ENCODE results near the gene PRDX5. TPM values are rescaled to one million over a fixed set of nuclear protein-coding genes. Genes with fewer than 3 reads are reported as not detected.

PRDX5 gene
- 213 and 229 TPM in 2 replicates for total RNA-seq (2014; rRNA removed; shearing (Covaris generic))

DNA sequence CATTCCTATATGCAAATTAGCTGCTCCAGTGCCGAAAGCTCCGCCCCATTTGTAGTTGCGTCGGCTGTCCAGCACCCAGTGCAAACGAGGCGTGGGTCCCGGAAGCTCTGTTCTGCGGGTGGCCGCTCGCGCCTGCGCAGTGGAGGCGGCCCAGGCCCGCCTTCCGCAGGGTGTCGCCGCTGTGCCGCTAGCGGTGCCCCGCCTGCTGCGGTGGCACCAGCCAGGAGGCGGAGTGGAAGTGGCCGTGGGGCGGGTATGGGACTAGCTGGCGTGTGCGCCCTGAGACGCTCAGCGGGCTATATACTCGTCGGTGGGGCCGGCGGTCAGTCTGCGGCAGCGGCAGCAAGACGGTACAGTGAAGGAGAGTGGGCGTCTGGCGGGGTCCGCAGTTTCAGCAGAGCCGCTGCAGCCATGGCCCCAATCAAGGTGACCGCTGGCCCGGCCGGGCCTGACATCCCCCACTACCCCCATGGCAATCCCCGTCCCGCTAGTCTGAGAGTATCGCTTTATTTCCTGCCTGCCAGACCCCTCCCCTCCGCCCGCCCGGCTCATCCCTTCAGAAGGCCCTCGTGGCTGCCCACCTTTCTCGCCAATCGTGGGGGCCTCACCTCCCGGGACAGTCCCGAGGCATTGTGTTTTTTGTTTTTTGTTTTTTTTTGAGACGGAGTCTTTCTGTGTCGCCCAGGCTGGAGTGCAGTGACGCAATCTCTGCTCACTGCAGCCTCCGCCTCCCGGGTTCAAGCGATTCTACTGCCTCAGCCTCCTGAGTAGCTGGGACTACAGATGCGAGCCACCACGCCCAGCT, at the start of gene PRDX5:
Gene PRDX5 (plus strand): TSS at position 161 of the 805 bp plus-strand sequence. CDS start 95 bp downstream, at position 256.
- DNase-seq (ENCODE audit: low read depth): peak; percentile 98

DNA sequence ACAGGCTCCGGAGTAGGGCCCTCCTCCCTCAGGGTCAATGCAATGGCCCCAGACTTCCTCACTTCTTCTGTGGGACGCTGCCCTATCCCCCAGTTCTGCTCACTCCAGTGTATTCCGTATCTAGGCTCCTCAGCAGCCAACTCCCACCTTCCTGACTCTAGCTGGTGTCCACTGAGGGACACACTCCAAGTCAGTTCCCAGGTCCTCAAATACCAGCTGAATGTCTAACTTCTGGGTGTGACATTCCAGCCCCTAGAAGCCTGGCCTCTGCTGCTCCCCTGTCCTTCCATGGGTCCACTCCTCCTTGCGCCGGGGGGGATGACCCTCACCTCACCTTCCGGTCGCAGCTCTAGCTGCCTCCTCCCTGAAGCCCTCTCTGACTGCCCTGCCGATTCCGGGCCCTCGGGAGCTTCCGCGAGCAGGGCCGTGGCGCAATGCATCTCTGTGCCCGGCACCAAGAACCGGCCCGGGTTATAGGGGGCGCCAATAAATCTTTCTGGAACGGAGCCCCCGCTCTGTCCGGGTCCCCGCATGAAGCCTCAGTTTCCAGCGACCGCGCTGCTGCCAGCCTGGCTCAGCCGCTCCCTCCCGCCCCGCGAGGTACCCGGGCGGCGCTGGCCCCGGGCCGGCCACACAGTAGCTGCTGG, 48.9 kb upstream of the PRDX5 start:
- no peak for DNase-seq (ENCODE audit: low read depth)

DNA sequence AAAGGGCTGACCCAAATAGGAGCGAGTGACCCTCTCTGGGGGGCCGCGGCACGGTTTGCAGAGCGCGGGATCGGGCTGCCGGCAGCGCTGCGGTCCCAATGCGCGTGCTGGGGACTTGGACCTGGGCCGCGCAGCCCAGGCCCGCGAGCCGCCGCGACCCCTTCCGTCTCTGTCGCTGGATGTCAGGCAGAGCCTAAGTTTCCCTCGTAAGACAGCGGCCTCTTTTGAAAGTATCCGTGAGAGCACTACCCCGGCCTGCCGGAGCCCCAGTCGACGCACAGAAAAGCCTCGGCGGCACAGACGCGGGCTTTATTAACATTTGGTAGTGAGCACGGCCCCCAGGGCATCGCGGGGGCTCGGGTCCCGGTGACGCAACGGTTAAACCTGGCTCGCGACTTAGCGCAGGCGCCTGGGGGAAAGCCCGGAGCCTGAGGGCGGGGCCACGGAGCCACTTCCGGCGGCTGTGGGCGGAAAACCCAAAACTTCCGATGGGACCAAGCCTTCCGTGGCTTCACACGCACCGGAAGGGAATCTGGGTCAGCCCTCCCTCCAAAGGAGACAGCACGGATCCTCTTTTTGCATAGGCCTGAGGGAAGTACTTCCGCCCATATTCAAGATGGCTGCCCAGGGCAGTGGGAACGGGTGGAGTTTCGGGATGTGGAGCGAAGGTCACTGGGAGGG, 48.2 kb upstream of the PRDX5 start:
- DNase-seq (ENCODE audit: low read depth): peak; percentile 99

DNA sequence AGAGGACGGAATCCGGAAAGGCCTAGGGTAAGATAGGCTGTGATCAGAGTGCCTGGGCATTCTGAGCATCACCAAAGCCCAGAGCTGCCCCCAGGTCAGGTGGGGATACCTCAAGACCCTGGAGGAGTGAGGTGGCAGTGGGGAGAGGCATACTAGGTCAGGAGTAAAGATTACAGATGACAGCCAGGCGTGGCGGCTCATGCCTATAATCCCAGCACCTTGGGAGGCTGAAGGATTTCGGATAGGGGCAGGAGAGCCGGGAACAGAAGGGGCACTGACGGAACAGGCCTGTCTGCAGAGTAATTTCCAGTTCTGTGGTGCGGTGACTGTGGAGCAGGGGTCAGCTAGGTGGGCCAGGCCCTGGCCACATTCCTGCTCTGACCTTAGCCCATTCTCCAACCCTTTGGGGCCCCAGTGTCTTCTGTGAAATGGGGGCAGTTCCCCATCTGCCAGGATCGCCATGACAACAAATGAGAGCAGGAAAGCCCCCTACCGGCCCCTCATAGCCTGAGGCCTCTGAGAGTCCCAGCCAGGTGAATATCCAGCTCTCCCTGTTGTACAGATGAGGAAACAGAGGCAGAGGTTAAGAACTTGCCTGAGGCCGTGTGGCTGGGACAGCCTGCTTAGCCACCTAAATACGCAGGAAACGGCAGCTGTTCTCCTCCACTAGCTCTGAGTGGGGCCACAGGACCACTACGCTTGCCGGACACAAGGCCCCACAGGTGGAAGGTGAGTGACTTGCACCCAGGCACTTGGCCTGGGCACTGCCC, 42.7 kb upstream of the PRDX5 start:
- no peak for DNase-seq (ENCODE audit: low read depth)

DNA sequence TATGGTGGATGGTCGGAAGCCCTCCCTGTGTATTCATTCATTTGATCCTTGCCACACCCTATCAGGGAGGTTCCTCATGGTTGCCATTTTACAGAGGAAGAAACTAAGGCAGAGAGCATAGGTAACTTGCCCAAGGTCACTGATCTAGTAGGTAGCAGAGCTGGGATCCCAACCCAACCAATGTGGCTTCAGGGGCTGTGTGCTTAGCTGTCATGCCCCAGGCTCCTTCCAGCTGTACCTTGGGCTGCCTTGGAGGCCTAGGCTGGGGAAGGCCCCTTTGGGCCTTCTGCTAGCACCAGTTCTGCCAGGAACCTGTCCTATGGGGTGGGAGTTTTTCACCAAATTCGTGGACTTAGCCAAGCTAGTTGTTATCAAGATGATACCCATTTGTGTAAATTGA, 42.1 kb upstream of the PRDX5 start:
- no peak for DNase-seq (ENCODE audit: low read depth)

DNA sequence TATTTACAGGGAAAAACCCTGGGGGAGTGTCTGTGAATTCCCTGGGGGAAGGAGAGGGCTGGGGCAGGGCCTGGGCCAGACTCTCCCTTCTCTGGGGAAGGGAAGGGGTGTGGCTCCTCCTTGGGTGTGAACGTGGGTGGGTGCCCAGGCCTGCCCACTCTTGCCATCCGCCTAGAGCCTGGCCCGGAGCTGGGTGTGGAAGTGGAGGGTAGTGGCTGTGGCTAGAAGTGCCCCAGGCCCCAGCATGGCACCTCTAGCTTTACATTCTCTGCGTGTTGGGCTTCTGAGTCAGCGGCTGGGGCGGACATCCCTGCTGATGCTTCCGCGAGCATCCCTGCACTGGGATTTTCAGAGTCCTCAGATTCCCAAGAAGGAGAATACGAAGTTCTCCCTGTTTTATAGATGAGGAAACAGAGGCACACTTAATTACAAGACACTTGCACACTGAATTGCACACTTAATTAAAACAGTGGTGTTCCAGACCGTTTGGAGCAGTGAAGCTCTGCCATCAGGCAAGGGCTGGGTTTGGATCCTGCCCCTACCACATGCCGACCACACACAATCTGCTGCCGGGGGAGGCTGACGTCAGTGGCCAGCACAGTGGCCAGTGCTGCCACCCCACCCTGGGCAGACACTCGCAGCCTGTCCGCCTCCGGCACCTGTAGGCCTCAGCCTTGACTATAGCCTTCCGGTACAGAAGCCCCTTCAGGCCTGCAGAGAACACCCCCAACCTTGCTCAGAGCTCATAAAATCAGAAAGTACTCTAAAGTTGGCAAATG, 41.1 kb upstream of the PRDX5 start:
- DNase-seq (ENCODE audit: low read depth): peak; percentile 84

DNA sequence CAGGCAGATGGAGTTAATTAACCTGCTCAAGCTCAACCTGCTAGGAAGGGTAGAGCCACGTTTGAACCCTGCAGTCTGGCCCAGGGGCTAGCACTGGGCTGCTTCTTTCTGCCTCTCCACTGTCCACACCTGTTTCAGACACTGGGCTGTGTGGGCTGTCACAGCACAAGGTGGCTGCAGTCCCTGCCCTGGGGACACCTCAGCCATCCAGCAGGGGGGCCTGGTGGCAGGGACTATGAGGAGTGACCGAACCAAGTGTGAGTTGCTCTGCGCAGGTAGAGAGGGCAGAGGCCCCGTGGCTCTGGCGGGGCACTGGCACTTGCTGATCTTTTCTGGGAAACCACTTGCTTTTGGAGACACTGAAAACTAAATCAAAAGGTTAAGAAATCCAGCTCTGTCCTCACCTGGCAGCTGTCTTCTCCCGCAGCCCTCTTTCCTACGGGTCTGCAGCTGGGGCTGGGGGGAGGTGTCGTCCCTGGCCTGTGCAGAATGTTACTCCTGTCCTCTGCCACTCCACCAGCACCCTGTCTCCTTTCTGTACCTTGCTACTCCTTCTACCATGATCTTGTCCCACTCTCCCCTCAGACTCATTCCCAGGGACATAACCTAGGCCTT, 39.2 kb upstream of the PRDX5 start:
- no peak for DNase-seq (ENCODE audit: low read depth)

DNA sequence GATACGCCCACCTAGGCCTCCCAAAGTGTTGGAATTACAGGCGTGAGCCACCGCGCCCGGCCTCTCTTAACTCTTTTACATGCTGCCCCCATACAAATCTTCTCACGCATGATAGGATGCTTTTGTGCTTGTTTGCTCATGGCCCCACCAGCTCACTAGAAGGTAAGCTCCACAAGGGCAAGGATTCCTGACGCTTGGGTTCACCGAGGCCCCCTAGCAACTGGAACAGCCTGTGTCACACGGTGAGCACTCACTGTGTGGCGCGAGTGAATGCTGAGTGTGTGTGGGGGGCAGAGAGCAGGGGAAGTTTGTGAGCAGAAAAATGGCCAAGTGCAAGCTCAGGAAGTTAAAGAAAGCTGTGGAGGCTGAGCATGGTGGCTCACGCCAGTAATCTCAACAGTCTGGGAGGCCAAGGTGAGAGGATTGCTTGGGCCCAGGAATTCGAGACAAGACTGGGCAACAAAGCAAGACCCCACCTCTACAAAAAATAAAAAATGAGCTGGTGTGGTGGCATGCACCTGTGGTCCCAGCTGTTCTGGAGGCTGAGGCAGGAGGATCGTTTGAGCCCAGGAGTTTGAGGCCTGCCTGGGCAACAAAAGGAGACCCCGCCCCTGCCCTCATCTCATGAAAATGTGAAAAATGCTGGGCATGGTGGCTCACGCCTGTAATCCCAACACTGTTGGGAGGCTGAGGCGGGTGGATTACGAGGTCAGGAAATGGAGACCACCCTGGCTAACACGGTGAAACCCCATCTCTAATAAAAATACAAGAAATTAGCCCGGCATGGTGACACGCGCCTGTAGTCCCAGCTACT, 35.8 kb upstream of the PRDX5 start:
- DNase-seq (ENCODE audit: low read depth): no peak

DNA sequence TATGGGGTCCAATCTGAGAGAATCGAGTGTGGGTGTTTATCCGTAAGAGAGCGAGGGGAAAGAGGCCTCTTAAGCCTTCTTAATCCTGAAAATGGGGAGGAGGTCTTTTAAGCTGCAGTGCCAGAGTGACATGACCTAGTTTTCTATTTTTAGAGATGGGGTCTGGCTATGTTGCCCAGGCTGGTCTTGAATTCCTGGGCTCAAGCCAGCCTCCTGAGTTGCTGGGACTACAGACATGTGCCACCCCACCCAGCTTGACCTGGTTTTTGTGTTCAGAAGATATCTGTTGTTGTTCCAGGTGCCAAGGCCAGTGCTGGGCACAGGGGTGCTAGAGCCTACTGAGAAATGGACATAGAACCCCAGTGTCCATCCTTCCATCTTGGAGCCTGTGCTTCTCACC, 34.8 kb upstream of the PRDX5 start:
- no peak for DNase-seq (ENCODE audit: low read depth)

DNA sequence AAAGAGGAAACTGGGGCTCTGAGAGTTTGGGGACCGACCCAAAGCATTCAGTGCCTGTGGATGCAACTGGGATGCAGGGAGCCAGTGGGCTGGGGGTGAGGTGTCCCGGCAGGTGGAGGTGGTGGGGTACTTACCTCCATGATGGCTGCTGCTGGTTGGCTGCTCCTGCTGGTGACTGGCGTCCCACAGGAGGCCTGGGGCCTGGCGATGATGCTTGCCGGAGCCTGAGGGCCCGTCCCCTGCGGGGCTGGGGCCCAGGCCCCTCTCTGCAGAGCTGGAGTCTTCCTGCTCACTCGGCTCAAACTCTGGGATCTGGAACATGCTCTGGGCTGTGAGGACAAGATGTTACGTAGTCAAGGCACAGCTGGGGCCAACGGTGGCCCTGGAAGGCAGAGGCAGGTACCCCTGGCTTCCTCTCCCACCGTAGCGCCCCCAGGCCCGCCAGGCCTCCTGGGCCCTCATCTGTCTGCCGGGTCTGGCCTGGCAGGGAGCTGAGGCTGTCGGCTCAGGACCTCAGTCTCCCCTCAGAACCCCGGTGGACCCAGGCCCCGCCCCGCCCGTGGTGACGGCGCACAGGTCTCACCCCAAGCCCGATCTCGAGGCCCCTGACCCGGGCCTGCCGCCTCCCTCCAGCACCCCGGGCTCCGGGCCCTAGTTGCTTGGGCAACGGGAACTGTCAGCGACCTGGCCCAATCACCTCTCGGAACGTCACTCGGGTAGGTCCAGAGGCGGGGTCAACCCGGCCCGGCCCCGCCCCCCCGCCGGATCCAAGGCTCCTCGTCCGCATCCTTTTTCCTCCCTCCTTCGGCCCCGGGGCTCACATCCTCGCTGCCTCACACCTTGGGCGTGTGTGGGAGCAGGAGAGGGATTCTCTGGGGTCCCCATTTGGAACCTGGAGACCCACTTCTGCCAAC, 33.6 kb upstream of the PRDX5 start, which contains the start of gene BAD:
Gene BAD (minus strand): TSS at position 618 of the 914 bp plus-strand sequence. CDS start 297 bp downstream, at position 321.
- DNase-seq (ENCODE audit: low read depth): peak; percentile 95

DNA sequence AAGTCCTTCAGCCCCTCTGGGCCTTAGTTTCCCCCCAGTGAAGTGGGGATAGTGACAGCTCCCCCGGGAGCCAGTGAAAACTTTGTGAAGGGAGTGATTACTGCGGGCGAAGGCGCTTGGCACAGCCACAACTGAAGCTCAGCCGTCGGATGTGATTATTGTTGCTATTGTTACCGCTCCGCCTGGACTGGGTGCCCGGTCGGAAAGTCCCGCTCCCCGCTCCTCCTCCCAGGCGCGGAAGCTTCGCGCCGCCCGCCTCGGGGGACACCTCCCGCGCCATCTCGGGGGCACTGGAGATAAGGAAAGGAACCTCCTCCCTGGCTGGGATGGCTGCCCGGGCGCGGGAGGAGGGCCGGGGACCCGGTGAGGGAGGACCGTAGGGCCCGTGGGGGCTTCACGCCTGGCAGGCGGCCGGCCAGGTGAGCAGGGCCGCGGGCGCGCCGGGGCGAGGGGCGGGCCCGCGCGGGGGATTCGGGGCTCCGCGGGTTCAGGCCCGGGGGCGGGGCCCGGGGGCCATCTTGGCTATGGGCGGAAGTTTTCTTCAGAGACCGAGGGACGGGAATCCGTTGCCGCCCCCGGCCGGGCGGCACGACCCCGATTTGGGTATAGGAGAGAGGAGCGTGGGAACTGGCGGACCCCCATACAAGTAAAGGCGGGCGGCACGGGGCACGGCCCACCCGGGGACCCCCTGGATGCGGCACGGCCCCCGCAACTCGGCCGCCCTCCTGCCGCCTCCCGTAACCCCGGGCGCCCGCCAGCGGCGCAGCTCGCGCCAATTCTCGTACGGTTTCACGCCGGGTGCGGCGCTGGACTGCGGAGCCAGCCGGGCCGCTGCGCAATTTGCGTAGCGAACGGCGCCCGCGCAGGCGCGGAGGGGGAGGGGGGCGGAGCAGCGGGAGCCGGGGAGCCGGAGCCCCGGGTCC, 32.7 kb upstream of the PRDX5 start, which contains the start of gene GPR137:
Gene GPR137 (plus strand): TSS at position 887 of the 923 bp plus-strand sequence. CDS start 677 bp downstream, outside the sequence.
- DNase-seq (ENCODE audit: low read depth): peak; percentile 77

DNA sequence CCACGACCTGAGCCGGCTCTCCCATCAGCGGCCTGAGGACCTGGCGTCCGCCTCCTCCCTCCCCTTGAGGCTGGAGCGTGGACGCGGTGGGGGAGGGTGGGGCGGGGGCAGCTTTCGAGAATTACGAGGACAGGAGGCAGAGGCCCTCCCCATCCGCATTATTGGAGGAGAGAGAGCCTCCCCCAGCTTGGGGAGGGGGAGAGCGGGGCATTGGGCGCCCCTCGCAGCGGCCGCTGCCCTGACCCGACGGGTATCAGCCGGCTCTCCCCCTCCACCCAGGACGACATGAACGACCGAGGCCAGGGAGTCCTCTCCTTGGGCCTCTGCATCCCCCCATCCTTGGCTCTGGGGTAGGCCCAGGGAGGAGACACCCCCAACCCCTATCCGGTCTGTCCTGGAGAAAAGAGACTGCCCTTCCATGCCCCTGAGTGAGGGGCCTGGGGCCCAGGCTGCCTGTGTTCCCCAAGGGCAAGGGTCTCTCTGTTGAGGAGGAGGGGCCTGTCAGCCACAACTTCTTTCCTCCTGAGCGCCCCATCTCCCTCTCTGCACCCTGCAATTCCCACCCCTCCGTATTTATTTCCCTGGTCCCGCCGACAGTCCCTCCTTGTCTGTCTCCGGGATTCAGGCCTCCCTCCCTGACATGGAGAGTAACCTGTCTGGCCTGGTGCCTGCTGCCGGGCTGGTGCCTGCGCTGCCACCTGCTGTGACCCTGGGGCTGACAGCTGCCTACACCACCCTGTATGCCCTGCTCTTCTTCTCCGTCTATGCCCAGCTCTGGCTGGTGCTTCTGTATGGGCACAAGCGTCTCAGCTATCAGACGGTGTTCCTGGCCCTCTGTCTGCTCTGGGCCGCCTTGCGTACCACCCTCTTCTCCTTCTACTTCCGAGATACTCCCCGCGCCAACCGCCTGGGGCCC, 31.8 kb upstream of the PRDX5 start:
- DNase-seq (ENCODE audit: low read depth): peak; percentile 33

DNA sequence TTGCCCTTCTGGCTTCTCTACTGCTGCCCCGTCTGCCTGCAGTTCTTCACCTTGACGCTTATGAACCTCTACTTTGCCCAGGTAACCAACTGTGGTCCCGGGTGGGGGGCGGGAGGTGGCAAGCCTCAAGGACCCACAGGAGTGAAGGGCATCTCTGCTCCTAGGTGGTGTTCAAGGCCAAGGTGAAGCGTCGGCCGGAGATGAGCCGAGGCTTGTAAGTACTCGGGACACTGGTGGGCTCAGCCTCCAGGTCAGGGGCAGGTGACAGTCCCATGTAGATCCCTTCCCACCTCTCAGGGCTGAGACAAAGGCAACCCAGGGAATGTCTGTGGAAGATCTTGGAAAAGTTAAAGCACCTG, 31.1 kb upstream of the PRDX5 start:
- no peak for DNase-seq (ENCODE audit: low read depth)

DNA sequence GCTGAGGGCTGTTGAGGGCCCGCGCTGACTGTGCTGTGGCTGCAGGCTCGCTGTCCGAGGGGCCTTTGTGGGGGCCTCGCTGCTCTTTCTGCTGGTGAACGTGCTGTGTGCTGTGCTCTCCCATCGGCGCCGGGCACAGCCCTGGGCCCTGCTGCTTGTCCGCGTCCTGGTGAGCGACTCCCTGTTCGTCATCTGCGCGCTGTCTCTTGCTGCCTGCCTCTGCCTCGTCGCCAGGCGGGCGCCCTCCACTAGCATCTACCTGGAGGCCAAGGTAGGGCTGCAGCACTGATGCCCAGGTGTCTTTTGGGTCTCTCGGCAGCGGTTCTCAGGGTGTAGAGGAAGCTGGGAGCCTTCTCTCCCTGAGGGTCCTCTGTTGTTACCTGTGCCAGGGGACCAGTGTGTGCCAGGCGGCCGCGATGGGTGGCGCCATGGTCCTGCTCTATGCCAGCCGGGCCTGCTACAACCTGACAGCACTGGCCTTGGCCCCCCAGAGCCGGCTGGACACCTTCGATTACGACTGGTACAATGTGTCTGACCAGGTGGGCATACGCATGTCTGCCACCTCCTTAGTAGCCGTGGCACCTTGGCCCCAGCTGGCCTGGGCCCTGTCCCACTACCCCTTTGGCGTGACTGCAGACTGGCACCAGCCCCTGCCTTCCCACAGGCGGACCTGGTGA, 30.1 kb upstream of the PRDX5 start:
- no peak for DNase-seq (ENCODE audit: low read depth)

DNA sequence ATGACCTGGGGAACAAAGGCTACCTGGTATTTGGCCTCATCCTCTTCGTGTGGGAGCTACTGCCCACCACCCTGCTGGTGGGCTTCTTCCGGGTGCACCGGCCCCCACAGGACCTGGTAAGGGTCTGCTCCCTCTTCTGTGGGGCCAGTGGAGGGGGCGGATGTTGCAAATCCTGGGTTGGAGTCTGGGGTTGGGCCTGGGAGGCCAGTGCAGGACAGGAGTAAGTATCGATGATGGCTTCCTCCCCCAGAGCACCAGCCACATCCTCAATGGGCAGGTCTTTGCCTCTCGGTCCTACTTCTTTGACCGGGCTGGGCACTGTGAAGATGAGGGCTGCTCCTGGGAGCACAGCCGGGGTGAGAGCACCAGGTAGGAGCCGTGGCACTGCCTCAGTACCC, 29.6 kb upstream of the PRDX5 start:
- no peak for DNase-seq (ENCODE audit: low read depth)

All from Daoy (cell line).